Gastrocnemius medialis (tissue), 4 donors: ENCODE data around the gene KLHL18.
"Not testable (repeated sequence)": the region's sequence is repeated elsewhere in the genome, so short reads cannot be mapped to it uniquely, and the experiment has no call there.

Experiments
- POLR2A ChIP-seq, 2 donors: fragments of 450-650 bp; IDR thresholded peaks; one replicate each; pipeline ENCODE4 v1.6.1; 2017; ENCODE audit warnings: antibody characterized with exemption in 2 of 2, mild to moderate bottlenecking in 2 of 2, moderate library complexity in 2 of 2
- TF ChIP-seq, protein P1 (sequence below), 5 experiments: fragments of 450-650 bp in 3 of 5; fragments of 200-600 bp in 2 of 5; sonication (generic) in 2 of 5; IDR thresholded peaks in 4 of 5; conservative IDR thresholded peaks in 1 of 5; 1 replicate in 4 of 5; 2 replicates in 1 of 5; pipeline ENCODE4 v1.5.1; 2016 to 2019; ENCODE audit warnings: antibody characterized with exemption in 5 of 5, mild to moderate bottlenecking in 3 of 5, moderate library complexity in 3 of 5

DNA sequence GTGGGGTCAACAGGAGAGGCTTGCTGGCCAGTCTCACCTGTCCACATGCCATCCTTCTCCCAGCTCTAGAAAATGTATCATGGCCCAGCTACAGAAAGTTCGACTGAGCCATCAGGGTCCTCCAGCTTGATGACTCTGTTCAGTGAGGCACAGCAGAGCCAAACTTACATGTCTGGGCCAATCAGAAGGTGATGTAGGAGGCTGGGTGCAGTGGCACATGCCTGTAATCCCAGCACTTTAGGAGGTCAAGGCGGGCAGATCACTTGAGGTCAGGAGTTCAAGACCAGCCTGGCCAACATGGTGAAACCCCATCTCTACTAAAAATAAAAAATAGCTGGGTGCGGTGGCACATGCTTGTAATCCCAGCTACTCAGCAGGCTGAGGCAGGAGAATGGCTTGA, 31.7 kb upstream of the KLHL18 start:
- TF ChIP-seq, protein P1, sequence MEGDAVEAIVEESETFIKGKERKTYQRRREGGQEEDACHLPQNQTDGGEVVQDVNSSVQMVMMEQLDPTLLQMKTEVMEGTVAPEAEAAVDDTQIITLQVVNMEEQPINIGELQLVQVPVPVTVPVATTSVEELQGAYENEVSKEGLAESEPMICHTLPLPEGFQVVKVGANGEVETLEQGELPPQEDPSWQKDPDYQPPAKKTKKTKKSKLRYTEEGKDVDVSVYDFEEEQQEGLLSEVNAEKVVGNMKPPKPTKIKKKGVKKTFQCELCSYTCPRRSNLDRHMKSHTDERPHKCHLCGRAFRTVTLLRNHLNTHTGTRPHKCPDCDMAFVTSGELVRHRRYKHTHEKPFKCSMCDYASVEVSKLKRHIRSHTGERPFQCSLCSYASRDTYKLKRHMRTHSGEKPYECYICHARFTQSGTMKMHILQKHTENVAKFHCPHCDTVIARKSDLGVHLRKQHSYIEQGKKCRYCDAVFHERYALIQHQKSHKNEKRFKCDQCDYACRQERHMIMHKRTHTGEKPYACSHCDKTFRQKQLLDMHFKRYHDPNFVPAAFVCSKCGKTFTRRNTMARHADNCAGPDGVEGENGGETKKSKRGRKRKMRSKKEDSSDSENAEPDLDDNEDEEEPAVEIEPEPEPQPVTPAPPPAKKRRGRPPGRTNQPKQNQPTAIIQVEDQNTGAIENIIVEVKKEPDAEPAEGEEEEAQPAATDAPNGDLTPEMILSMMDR (IDR thresholded peaks at IDR 0.05 in 4 of 5, conservative IDR thresholded peaks at IDR 0.05 in 1 of 5), result not testable (repeated sequence)
- not testable (repeated sequence) for TF ChIP-seq POLR2A (IDR thresholded peaks at IDR 0.05)
